Activated CD8-positive, alpha-beta memory T cell treated with anti-CD3 and anti-CD28 coated beads for 48 hours (primary cell): ENCODE measurements around the gene SLIT3.

ENCODE experiments used
- DNase-seq, 3 experiments: peaks; one replicate each; pipeline ENCODE4 v3.0.0-alpha.2; 2020; ENCODE audit warnings: low read depth in 2 of 3, low spot score in 2 of 3

Gene SLIT3

GRCh38 chr5:169178274-169178673 lies 122.7 kb downstream of the SLIT3 start:
- no peak for DNase-seq

GRCh38 chr5:169176709-169177694 lies 123.9 kb downstream of the SLIT3 start:
- no peak for DNase-seq

DNA sequence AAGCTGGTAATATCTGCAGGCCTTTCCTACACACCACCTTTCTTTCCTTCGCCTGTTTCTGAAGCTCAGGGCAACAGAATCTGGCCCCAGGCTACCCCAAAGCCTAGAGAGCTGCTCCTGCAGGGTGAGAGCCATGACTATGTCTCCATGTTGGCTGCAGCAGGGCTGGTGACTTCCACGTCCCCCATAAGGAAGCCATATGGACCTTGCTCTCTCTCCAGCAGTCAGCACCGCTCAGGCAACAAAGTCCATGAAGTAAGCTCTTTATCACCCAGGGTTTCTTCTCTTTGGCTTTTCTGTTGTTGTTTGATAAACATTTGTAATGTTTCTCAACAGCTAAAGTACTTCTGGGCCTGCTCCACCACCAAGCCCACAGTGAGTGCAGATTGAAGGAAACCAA lies 125.2 kb downstream of the SLIT3 start:
- DNase-seq = no peak

DNA sequence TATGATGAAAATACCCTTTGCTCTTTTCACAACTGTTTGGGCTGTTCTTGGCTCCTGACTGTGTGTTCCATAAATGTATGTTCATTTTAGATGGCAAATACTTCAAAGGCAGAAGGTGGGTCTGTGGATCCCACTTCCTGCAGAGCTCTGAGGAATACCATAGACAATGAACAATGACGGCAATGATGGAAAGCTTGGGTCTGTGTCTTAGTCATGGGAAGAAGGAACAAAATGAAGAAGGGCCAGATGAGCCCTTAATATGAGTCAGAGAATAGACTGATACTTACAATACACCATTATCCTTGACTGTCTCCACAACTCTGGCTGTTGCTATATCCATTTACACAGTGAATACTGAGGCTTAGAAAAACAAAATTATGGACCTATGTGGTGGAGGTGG lies 126.0 kb downstream of the SLIT3 start:
- DNase-seq = no peak

- DNase-seq = no peak
Observed at GRCh38 chr5:169173372-169173771, 127.6 kb downstream of the SLIT3 start.

GRCh38 chr5:169171515-169171914 lies 129.4 kb downstream of the SLIT3 start:
- no peak for DNase-seq

DNA sequence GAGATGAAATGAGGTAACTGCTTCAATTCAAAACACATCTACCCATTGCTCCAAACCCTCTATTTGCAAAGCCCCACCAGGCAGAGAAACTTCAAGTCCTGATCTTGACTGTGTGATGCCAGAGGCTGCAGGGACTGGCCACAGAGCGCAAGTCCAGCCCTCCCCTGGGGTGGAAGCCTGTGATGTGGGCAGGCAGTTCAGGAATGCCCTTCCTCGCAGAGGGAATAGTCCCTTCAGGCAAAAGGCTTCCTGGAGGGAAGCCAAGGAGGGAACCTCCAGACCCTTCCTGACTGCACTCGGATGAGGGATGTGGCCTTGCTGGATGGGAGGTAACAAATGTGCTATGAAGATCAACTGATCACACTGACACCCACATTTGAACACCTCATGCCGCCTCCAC lies 131.2 kb downstream of the SLIT3 start:
- DNase-seq = no peak

- DNase-seq = no peak
Observed at GRCh38 chr5:169168280-169168679, 132.7 kb downstream of the SLIT3 start.

- no peak for DNase-seq
Observed at GRCh38 chr5:169166078-169166477, 134.9 kb downstream of the SLIT3 start.

- no peak for DNase-seq
Observed at GRCh38 chr5:169165052-169165451, 135.9 kb downstream of the SLIT3 start.

GRCh38 chr5:169164481-169164925 lies 136.4 kb downstream of the SLIT3 start:
- no peak for DNase-seq

DNA sequence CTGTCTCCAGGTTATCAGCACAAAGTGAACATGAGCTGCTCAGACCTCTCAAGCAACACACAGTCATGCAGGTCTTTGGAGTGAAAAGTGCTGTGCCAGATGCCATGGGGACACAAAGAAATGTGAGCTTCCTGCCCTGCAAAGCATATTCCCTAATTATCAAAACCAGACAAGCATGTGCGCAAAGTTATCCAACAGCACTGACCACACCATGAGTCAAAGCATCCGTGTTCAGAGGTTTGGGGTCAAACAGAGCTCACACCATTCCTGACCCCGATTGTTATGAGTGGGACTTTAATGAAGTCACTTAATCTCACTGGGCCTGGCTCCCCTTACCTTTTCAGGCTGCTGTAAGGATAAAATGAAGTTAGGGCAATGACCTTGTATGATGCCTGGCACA lies 138.5 kb downstream of the SLIT3 start:
- no peak for DNase-seq

DNA sequence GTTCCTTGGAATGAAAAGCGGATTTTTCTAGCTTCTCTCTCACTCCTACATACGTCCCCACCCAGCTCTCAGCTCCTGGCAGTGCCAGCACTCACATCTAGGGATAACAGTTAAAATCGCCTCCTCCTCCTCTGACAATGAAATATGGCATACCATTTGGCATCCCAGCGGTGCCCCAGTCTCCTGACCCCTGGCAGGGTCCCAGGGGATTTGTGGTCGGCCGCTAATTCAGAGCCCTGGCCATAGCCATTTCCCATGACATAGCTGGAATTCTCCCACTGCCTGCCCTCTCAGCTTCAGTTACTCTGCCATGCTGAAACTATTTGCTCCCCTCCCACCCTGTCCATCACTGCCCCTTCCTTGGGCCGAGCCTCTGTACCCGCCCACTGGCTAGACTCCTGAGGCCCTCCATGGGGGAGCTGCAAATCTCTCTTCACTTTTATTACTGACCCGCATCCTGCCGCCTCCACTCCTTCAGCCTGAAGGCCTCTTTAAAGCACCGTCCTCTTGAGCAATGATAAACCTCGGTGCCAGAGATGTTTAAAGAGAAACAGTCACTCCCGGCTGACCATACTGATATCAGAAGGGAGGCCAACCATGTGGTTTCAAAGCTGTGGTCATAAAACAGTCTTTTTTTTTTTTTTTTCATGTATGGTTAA lies 139.8 kb downstream of the SLIT3 start:
- no peak for DNase-seq

GRCh38 chr5:169160405-169160901 lies 140.5 kb downstream of the SLIT3 start:
- no peak for DNase-seq

- DNase-seq = no peak
Observed at GRCh38 chr5:169158764-169159163, 142.2 kb downstream of the SLIT3 start.

DNA sequence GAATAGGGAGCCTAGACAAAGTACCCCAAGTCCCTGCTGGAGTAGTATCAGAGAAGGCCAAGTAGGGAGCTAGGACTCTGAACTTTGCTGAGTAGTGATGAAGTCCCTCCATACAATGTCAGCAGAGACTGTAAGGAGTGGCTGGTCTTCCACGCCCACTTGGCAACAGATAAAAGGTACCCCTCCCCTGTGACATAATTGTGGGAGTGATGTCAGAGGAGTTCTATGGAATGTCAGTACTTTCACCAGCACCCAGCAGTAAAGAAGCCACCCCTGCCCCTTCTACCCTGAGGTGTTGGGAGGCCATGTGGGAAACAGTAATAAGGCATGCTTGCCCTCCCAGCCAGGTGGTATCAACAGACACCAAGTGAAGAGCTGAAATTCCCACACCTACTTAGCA lies 143.9 kb downstream of the SLIT3 start:
- DNase-seq = no peak

- no peak for DNase-seq
Observed at GRCh38 chr5:169154679-169155078, 146.3 kb downstream of the SLIT3 start.

GRCh38 chr5:169153405-169153804 lies 147.5 kb downstream of the SLIT3 start:
- DNase-seq = no peak

DNA sequence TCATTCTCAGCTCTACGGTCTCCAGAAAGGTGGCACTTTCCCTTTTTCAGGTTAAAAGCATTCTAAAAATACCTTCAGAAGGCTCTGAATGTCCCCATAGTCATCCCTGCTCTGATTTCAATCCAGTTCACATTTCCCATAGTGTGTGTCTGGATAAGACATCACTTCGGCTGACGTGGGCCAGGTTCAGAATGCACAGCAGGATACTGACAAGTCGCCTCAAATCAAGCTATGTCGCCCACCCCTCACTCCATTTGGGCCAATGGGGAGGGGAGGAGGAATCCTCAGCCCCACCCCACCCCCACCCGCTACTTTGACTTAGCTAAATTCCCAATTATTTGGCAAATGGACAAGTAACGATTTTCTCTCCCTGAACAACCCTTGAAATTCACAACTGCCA lies 148.0 kb downstream of the SLIT3 start:
- DNase-seq = no peak

GRCh38 chr5:169152453-169152852 lies 148.5 kb downstream of the SLIT3 start:
- DNase-seq = no peak

DNA sequence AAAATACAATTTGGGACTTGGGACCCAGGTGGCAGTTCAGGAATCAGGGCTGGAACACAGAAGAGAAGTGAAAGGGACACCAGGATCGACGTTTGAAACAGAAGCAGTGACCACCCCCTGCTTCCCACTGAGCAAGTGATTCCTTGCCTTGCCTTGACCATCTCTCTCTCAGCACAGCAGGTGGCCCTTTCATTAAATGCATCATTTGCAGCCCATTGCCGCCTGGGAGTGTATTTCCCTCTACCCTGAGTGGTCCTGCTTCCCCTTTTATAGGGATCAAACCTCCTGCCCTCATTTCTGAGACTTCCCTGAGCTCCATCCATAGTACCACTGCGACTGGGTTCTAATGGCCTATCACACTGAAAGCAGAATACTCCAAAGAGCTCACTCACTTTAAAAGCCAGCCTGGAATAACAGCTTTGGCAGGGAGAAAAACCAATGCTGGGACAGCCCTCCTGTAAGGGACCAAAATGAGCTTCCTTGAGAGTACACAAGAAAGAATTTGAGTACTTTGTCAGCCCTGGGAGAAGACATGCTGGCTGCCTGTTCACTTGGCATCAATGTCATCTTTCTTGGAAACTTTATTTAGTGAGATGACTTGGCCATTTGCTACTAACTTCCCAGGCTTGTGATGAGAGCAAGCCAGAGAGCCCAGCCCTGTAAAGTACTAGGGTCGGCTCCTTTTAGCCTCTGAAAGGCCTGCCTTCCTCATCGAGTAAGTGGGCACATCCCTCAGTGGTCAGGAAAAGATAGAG lies 149.7 kb downstream of the SLIT3 start:
- no peak for DNase-seq
